Measurements from ENCODE around the gene RPL28. TPM values are rescaled to one million over a fixed set of nuclear protein-coding genes. Genes with fewer than 3 reads are reported as not detected.
A peak's percentile ranks its signal among the peaks of the same experiment; 100 is the strongest.

RPL28 gene
- total and polyA plus RNA-seq, 2 of the 13 experiments (the other 11 are each of a cell fraction or from before 2014, with no cell fraction given) = 105 to 420 TPM

DNA sequence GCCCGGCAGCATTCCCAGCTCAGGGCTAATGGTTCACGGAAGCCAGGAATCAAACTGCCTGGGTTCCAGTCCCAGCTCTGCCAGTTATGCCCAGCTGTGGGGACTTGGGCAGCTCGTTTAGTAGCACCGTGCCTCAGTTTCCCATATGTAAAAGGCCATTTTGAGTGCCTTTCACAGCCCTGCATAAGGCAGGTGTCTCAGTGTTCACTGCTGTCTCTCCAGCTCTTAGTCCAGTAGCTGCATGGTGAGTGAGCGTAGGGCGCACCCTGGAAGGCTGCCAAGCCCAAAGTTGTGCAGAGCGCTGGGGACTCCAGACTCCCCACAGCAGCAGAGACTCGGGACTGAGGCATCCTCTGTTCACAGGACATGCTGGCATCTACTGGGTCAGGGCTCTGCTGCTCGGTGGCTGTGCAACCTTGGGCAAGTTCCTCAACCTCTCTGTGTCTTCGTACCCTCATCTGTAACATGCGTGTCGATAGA lies 5.5 kb downstream of the RPL28 start:
- WGBS (ENCODE audit: low lambda C conversion rate) = 97% methylated on average over 6 of the region's 12 CpGs
- H3K27ac ChIP-seq (ENCODE audit: extremely low read length, insufficient read depth, low read length) = no peak overlapping the region
- POLR2A ChIA-PET = interaction anchor here (1.3 to 9.7 kb wide), 3 partner anchors 15 to 52 kb away, joined by 3 to 62 read pairs (median 3); partner anchors contain the start of gene UBE2S
- H2AFZ ChIP-seq (ENCODE audit: low read length) = no peak overlapping the region
- CTCF ChIA-PET (ENCODE audit: low intra/inter-chr PET ratio, low total read pairs) = no interaction called here
- ATAC-seq = no peak
- intact Hi-C loops (cut with micrococcal nuclease; ENCODE audit: unreplicated experiment) = no loop called here
- H3K9me3 ChIP-seq (ENCODE audit: low read length) = no peaks in the 10 kb centered on the region
- peaks cover 22% of the 10 kb centered on the region for H3K79me2 ChIP-seq (ENCODE audit: insufficient read depth, low read length)
- no peak for DNase-seq (ENCODE audit: low spot score)
- no peak for FAIRE-seq
- no peak overlapping the region for H3K4me2 ChIP-seq (ENCODE audit: low read depth, low read length)
- H3K36me3 ChIP-seq (replicated peaks in 1 of 2; ENCODE audit: control insufficient read depth in 1 of 2, insufficient read depth in 2 of 2, low read length in 2 of 2) = peaks cover 16 to 35% of the 10 kb centered on the region in 2 experiments
- no peaks in the 10 kb centered on the region; a peak in 1 of 5 replicates for H3K27me3 ChIP-seq (ENCODE audit: control insufficient read depth in 1 of 2, insufficient read depth in 2 of 2, low read length in 2 of 2)
- H4K20me1 ChIP-seq (ENCODE audit: insufficient read depth, low read length) = peaks cover 44% of the 10 kb centered on the region
- in situ Hi-C loops (cut with HindIII; ENCODE audit: extremely low pct_ligation_motif_present, low pct_unique_long_range_greater_than_20kb) = no loop called here
- H3K9ac ChIP-seq (ENCODE audit: insufficient read depth, low read depth, low read length) = no peak overlapping the region
- peaks cover 55% of the 10 kb centered on the region for H3K4me1 ChIP-seq (ENCODE audit: insufficient read depth, low read length)
- BruUV-seq (replicated peaks) = no TSS peak
- no peak overlapping the region for H3K4me3 ChIP-seq (replicated peaks in 1 of 3; ENCODE audit: insufficient read depth in 1 of 3, low read depth in 2 of 3, low read length in 3 of 3)
- TF ChIP-seq ZBTB7A (CRISPR knock-in tag; IDR thresholded peaks at IDR 0.05) (no peak), ZNF205 (CRISPR knock-in tag; IDR thresholded peaks at IDR 0.05) (no peak), TGIF2 (CRISPR knock-in tag; IDR thresholded peaks at IDR 0.05) (no peak), NCOA2 (CRISPR knock-in tag; IDR thresholded peaks at IDR 0.05) (no peak), HDAC2 (CRISPR knock-in tag; IDR thresholded peaks at IDR 0.05) (no peak), ZNF207 (IDR thresholded peaks at IDR 0.05; ENCODE audit: borderline replicate concordance) (no peak), GABPB1 (CRISPR knock-in tag; IDR thresholded peaks at IDR 0.05) (no peak), ZNF563 (CRISPR knock-in tag; IDR thresholded peaks at IDR 0.05) (no peak), PPARG (CRISPR knock-in tag; conservative IDR thresholded peaks at IDR 0.05) (no peak), ZNF619 (CRISPR knock-in tag; IDR thresholded peaks at IDR 0.05) (no peak), POLR2G (IDR thresholded peaks at IDR 0.05; ENCODE audit: low read depth, low read length) (0 out of 2 replicates have a peak, but pooled peaks have one; percentile 36), YY1 (IDR thresholded peaks at IDR 0.05; ENCODE audit: insufficient read depth, insufficient replicate concordance, low read depth, low read length) (no peak), TCF7L2 (IDR thresholded peaks at IDR 0.05; ENCODE audit: low read depth, low read length) (no peak), NR2F1 (CRISPR knock-in tag; IDR thresholded peaks at IDR 0.05) (no peak), AGO2 (optimal IDR thresholded peaks at IDR 0.05; ENCODE audit: low read depth, low read length) (peak; percentile 77), ISL2 (CRISPR knock-in tag; IDR thresholded peaks at IDR 0.05) (no peak), DR1 (CRISPR knock-in tag; IDR thresholded peaks at IDR 0.05) (no peak), MLLT10 (CRISPR knock-in tag; IDR thresholded peaks at IDR 0.05) (no peak), ZNF34 (CRISPR knock-in tag; IDR thresholded peaks at IDR 0.05; ENCODE audit: borderline replicate concordance) (no peak), ZNF768 (CRISPR knock-in tag; IDR thresholded peaks at IDR 0.05) (peak; percentile 98), ZMYM3 (CRISPR knock-in tag; IDR thresholded peaks at IDR 0.05) (peak; percentile 67; the same call in 1 of the 2 replicates), NCOR1 (IDR thresholded peaks at IDR 0.05; ENCODE audit: borderline replicate concordance, low read length) (no peak), NRL (CRISPR knock-in tag; IDR thresholded peaks at IDR 0.05; ENCODE audit: borderline replicate concordance) (0 out of 2 replicates have a peak, but pooled peaks have one; percentile 26), CCAR2 (optimal IDR thresholded peaks at IDR 0.05; ENCODE audit: low read depth, low read length) (no peak)
- TF ChIP-seq, protein P1, sequence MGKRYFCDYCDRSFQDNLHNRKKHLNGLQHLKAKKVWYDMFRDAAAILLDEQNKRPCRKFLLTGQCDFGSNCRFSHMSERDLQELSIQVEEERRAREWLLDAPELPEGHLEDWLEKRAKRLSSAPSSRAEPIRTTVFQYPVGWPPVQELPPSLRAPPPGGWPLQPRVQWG (CRISPR knock-in tag; IDR thresholded peaks at IDR 0.05; ENCODE audit: borderline replicate concordance, low read depth) = no peak
- TF ChIP-seq, protein P2, sequence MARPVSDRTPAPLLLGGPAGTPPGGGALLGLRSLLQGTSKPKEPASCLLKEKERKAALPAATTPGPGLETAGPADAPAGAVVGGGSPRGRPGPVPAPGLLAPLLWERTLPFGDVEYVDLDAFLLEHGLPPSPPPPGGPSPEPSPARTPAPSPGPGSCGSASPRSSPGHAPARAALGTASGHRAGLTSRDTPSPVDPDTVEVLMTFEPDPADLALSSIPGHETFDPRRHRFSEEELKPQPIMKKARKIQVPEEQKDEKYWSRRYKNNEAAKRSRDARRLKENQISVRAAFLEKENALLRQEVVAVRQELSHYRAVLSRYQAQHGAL (CRISPR knock-in tag; IDR thresholded peaks at IDR 0.05; ENCODE audit: not compliant biosample characterization) = no peak
- TF ChIP-seq, protein P3, sequence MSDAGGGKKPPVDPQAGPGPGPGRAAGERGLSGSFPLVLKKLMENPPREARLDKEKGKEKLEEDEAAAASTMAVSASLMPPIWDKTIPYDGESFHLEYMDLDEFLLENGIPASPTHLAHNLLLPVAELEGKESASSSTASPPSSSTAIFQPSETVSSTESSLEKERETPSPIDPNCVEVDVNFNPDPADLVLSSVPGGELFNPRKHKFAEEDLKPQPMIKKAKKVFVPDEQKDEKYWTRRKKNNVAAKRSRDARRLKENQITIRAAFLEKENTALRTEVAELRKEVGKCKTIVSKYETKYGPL (CRISPR knock-in tag; IDR thresholded peaks at IDR 0.05) = no peak

Measured in HepG2 (cell line).